HG02763 (cell line): Measurements from ENCODE around the gene GRM4.

Experiments
- ATAC-seq: cut with Tn5 transposase; IDR thresholded peaks from one replicate; pipeline ENCODE4 v1.9.1; 2021; ENCODE audit warnings: mild to moderate bottlenecking, moderate library complexity; ENCODE audit not compliant: unreplicated experiment

The GRM4 gene

DNA sequence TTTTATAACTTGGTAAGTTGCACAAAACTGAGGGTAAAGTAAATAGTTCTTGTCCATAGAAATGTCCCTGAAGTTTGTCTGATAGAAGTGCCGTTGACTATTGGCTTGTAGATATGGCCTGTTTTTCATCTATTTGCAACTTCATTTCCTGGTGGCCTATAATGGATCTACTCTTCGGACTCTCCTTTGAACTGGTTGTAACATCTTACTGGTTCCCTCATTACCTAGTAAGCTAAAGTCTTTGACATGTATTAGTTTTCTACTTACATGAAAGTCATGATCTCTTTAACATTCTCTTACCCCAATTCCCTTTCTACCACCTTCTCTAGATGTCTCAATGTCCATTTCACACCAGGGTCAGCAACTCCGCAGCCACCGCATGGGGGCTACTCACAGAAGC, 146.3 kb downstream of the GRM4 start:
- no peak for ATAC-seq

GRCh38 chr6:33998660-33999059, 147.2 kb downstream of the GRM4 start:
- no peak for ATAC-seq

DNA sequence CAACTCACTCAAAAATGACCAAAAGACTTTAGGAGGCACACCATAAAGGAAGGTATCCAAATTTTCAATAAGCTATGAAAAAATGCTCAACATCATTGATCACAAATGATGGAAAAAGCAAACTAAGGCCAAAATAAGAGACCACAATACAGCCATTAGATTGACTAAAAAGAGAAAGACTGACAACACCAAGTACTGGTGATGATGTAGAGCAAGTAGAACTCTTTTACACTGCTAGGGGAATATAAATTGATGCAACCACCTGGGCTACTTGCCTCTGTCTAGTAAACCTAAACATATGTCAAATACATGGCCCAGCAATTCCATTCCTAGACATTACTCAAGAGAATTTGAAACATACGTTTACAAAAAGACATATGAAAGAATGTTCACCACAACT, 148.6 kb downstream of the GRM4 start:
- no peak for ATAC-seq

- ATAC-seq = no peak
These were observed 149.8 kb downstream of the GRM4 start for GRCh38 chr6:33996120-33996475.

GRCh38 chr6:33995309-33996119, 150.4 kb downstream of the GRM4 start:
- no peak for ATAC-seq

DNA sequence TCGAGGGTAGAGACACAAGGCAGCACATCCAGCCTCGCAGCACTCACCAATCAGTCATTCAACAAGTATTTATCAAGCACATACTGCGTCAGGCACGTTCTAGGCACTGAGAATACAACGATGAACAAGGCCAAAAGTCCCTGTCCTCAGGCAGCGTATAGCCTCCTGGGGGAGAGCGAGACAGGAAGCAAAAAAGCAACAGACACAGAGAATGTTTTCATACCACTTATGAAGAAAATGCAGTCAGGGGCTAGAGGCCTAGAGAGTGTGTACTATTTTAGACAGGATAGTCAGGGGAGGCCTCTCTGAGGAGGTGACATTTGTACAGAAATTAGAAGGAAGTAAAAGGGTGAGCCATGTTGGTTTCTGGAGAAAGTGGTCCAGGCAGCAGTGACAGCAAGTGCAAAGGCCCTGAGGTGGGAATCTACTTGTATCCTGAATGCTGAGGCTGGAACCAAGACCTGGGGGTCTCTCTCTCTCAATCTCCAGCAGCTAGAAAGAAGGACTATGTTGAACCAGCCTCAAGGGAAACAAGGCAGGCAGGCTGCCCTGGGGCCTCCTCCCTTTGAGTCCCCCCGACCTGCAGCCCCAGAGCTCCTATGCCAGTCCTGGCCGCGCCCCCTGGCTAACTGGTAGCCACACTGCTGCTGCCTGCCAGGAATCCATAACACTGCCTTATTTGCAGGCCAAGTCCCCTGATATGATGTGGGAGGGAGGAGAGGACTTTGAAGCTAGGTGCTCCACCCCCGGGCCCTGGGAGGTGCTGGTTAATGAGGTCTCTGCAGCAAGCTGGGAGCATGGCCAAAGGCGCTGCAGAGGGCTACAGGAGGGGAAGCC, 151.2 kb downstream of the GRM4 start:
- ATAC-seq = no peak

DNA sequence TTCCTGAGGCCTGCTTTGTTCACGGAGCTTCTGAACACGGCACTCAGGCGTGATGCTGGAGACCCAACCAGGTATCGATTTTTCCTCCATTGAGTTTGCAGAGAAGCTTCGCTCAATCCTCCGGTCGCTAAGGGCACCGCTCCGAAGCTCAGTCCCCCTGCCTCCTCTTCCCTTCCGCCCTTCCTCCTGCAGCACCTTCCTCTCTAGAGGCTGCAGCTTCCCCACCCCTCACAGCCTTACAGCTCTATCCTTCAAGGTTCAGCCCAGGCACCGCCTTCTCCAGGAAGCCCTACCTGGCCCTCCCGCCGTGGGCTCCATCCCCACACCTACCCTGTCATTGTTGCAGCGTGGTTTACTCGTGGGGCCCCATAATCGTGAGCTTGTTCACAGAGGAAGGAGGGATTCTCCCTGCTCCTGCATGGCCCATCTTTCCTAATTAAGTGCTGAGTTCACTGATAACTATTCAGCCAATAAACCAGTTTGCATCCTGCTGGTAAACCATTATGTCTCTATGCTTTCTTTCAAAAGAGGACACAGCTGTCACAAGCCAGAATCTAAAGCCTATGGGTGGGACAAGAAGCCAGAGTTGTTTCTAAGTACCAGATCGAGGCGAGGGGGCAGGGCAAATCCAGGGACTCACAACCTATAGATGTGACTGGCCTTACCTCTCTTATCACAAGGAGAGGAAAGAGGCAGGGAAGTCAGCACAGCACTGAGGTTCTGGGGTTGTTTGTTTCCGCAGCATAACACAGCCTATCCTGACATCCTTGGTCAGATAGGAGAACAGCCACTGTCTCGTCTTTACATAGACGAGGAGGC, 152.0 kb downstream of the GRM4 start:
- no peak for ATAC-seq

- no peak for ATAC-seq
These were observed 152.8 kb downstream of the GRM4 start for GRCh38 chr6:33993091-33993490.

DNA sequence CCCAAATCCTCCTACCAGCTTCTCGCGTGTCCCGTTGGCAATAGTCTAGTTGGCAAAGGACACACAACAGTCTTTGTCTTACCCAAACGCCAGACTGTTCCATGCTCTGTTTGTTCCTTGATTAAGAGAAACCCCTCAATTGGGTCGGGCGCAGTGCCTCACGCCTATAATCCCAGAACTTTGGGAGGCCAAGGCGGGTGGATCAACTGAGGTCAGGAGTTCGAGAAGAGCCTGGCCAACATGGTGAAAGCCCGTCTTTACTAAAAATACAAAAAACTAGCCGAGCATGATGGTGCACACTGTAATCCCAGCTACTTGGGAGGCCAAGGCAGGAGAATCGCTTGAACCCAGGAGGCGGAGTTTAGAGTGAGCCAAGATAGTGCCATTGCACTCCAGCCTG, 153.7 kb downstream of the GRM4 start:
- no peak for ATAC-seq

DNA sequence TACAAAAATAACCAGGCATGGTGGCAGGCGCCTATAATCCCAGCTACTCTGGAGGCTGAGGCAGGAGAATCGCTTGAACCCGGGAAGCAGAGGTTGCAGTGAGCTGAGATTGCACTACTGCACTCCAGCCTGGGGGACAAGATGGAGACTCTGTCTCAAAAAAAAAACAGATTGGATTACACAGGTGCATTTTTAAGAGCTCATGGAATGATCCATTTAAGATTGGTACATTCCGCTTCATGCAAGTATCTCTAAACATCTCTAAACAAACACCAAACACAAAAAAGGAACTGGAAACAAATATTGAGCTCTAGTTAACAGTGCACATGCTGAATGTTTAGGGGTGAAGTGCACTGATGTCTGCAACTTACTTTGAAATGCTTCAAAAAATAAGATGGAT, 154.3 kb downstream of the GRM4 start:
- no peak for ATAC-seq

GRCh38 chr6:33990061-33990541, 155.8 kb downstream of the GRM4 start:
- ATAC-seq = no peak

DNA sequence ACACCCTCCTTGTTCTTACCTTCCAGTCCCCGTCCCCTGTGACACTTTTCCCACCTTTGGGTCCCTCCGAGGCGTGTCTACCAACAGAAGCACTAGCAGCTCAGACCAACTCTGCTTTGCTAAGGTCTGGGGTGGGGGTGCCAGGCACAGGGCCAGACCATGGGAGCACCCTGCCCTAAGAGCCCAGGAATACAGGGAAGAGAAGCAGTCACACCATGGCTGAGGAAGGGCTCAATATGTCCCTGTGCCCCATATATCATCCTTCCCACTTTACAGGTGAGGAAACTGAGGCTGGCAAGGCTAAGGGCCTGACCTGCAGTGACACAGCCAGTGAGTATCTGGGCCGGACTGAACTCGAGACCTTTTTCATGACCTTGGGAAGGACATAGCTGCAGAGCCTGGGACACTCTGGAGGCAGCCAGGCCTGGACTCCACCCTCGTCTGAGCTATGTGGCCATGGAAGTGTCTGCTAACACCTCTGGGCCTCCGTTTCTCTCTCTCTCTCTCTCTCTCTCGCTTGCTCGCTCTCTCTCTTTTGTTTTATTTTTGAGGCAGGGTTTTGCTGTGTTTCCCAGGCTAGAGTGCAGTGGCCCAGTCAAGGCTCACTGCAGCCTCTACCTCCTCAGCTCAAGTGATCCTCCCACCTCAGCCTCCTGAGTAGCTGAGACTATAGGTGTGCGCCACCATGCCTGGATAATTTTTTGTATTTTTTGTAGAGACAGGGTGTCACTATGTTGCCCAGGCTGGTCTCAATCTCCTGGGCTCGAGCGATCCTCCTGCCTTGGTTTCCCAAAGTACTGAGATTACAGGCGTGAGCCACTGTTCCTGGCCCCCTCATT, 156.7 kb downstream of the GRM4 start:
- ATAC-seq = no peak

GRCh38 chr6:33988121-33989015, 157.5 kb downstream of the GRM4 start:
- no peak for ATAC-seq

- ATAC-seq = no peak
These were observed 158.3 kb downstream of the GRM4 start for GRCh38 chr6:33987531-33988021.

- ATAC-seq = no peak
These were observed 159.9 kb downstream of the GRM4 start for GRCh38 chr6:33985947-33986346.

DNA sequence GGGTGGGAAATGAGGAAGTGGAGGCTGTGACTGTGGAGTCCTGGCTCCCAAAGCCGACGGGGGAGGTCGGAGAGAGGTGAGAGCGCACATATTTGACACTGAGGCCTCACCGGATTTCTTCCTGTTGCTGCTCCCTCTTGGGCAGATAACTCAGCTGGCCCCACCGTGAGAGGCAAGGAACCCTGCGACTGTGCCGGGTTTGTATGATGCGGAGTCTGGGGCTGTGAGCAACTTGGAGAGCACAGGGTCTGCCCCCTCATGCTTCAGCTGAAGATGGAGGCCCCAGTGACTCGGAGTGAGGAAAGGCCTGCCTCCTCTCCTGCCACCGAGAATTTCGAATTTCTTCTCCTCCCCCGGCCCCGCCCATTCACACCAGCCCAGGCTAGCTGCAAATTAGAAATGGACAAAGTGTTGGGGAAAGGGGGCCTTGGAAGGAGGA, 160.6 kb downstream of the GRM4 start:
- no peak for ATAC-seq

DNA sequence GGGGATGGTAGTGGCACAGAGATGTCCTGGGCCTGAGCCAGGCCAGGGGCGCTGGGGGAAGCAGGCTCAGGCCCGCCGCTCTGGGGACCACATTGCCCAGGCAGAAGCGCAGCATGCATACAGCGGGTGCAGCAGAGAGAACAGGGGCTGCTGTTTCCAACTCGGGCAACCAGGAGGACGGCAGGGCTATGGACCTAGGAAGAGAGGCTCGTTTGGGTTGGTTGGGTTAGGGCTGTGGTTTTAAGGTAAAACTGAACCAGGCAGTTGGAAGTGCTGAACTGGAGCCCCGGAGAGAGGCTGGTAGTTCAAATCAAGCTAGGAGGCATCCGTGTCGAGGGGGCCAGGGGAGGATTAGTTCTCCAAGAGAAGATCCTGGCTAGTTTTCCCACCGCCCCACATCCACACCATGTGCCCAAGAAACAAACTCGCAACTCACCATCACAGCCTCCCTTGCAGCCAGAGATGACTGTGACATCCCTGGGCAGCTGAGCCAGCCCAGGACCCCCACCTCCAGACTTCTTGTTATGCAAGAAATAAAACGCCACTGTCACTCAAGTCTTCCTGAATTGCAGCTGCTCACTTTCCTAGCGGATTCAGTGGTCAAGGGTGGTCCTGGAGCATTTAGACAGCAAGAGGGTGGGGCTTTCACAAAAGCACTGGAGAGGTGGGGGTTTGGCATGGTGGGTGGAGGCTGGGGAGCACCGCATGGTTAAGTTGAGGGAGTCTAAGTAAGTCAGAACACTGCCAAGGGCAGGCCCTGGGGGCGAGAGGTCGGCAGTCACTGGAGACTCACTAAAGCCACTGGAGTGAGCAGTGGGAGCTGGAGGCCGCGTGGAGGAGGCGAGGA, 161.2 kb downstream of the GRM4 start:
- ATAC-seq = no peak
